ENCODE measurements around the gene NKX1-1. TPM values are rescaled to one million over a fixed set of nuclear protein-coding genes. Genes with fewer than 3 reads are reported as not detected.

The NKX1-1 gene
- total and polyA plus RNA-seq, 12 donors, result not detected

GRCh38 chr4:1406981-1407656 is 877 bp upstream of the NKX1-1 start:
- Histone ChIP-seq H3K4me3 (no peak overlapping the region), H3K4me1 (replicated peaks in 1 of 2) (no peaks in the 10 kb centered on the region), H3K9me3 (replicated peaks in 1 of 3) (no peaks in the 10 kb centered on the region), H3K36me3 (replicated peaks in 1 of 2) (no peaks in the 10 kb centered on the region), H3K27ac (no peak overlapping the region), H3K27me3 (peaks cover 90% of the 10 kb centered on the region)
- TF ChIP-seq CTCF (IDR thresholded peaks at IDR 0.05), result no peak
- no peak for TF ChIP-seq POLR2A (IDR thresholded peaks at IDR 0.05)
- DNase-seq, result peak in 1 of 7 donors; percentile 29
- WGBS, 4 donors, result 5 to 15% (median 6%) methylated on average over 35 to 50 of the region's 50 CpGs
- intact Hi-C loops (cut with DNase I), result no loop called here

DNA sequence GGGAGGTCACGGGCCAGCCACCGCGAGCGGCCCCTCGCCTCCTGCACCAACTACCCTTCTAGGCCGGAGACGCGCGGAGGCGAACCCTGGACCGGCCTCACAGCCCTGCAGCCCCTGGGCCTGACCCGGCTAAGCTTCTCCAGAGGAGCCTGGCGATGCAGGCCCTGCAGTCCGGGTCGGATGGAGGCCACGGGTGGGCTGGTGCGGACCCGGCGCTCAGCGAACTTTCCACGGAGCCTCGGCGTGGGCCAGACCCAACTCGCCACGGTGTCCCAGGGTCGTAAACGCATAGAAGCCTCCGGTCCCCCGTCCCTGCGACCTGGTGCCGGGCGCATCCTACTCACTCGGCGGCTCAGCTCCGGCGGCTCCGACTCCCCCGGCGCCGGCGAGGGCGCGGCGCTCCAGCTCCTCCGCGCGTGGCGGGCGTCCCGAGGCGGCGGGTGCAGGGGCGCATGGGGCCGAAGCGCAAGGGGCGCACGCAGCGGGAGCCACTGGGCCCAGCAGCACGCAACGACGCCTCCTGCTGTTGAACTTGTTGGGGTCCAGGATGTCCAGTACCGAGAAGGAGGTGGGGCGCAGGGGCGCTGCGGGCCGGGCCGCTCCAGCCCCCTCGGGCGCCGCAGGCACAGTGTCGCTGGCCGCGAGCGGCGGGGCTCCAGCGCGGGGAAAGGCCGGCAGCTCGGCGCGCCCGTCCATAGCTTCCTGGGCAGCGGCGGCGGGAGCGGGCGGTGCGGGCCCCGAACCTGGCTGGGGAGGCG is 427 bp downstream of the NKX1-1 start:
- peak in 1 of 7 donors; percentile 31 for DNase-seq
- 0 to 16% (median 6%) methylated on average over 11 to 89 of the region's 90 CpGs for WGBS, 4 donors
- Histone ChIP-seq H3K4me1 (replicated peaks in 1 of 2) (no peaks in the 10 kb centered on the region), H3K4me3 (no peak overlapping the region), H3K27me3 (peaks cover 92% of the 10 kb centered on the region), H3K36me3 (replicated peaks in 1 of 2) (no peaks in the 10 kb centered on the region), H3K9me3 (replicated peaks in 1 of 3) (no peaks in the 10 kb centered on the region), H3K27ac (no peak overlapping the region)
- intact Hi-C loops (cut with DNase I), result no loop called here
- no peak for TF ChIP-seq CTCF (IDR thresholded peaks at IDR 0.05)
- no peak for TF ChIP-seq POLR2A (IDR thresholded peaks at IDR 0.05)

DNA sequence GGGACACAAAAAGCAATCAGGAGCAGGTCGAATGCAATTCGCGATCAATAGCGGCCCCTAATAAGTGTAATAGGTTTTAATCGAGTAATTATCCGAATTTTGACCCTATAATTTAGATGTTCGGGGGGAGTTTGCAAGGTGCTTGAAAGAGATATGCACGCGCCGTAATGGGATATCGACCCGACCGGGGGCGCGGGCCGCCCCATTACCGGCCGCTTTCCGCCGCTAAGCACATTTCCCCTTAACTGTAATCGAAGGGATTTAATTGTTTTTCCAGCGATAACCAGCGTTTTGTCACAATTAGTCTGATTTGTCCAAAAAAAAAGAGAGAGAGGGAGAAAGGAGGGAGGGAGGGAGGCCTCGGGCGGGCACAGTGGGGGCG is 997 bp downstream of the NKX1-1 start:
- H3K36me3 ChIP-seq (replicated peaks in 1 of 2), result no peaks in the 10 kb centered on the region
- no peak overlapping the region for H3K27ac ChIP-seq
- H3K27me3 ChIP-seq, result peaks cover 94% of the 10 kb centered on the region
- H3K4me1 ChIP-seq (replicated peaks in 1 of 2), result no peaks in the 10 kb centered on the region
- no peak for DNase-seq
- H3K9me3 ChIP-seq (replicated peaks in 1 of 3), result no peaks in the 10 kb centered on the region
- WGBS, 4 donors, result 6 to 12% (median 10%) methylated on average over 24 to 26 of the region's 26 CpGs
- intact Hi-C loops (cut with DNase I), result no loop called here
- no peak for TF ChIP-seq CTCF (IDR thresholded peaks at IDR 0.05)
- TF ChIP-seq POLR2A (IDR thresholded peaks at IDR 0.05), result no peak
- no peak overlapping the region for H3K4me3 ChIP-seq

GRCh38 chr4:1404573-1405253 is 1.5 kb downstream of the NKX1-1 start:
- Histone ChIP-seq H3K9me3 (replicated peaks in 1 of 3) (no peaks in the 10 kb centered on the region), H3K36me3 (replicated peaks in 1 of 2) (no peaks in the 10 kb centered on the region), H3K27me3 (peaks cover 90% of the 10 kb centered on the region), H3K4me1 (replicated peaks in 1 of 2) (no peaks in the 10 kb centered on the region), H3K4me3 (no peak overlapping the region), H3K27ac (no peak overlapping the region)
- WGBS, 4 donors, result 6 to 12% (median 8%) methylated on average over 12 to 54 of the region's 54 CpGs; no CpG with 5 or more reads in 1 of the 4 donors
- peak in 1 of 7 donors; percentile 11 for DNase-seq
- intact Hi-C loops (cut with DNase I), result no loop called here
- no peak for TF ChIP-seq CTCF (IDR thresholded peaks at IDR 0.05)
